ENCODE data around the gene HRH3. TPM values are rescaled to one million over a fixed set of nuclear protein-coding genes. Genes with fewer than 3 reads are reported as not detected.

Gene HRH3
- total RNA-seq, 4 donors from 2014 or later = not detected

DNA sequence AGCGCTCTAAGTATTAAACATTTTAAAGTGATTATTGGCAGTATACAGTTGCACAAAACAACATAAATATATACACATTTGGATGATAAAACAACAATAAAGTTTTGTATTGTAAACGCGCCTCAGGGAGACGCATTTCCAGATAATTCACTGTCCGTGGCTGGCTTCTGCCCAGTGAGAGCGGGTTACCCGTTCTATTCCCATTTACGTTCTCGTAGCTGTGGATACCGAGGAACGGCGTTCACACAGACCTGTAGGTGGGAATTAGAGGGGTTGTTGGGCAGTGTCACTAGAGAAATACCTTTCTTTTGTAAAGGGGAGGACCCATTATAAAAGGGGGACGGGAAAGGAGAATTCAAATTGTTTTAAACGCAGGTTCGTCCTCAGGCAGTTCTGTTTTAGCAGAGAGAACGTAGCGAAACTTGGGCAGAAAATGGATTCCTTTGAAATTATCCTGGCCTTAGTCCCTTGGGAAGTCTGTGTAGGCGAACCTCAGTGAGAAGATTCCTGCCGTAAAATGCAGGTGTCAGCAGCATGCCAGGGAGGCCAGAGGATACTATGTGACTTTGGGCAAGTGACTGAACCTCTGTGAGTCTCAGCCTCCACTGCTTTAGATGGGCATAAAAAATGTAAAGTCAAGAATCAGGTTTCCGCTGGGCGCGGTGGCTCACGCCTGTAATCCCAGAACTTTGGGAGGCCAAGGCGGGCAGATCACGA lies 36.5 kb downstream of the HRH3 start:
- Histone ChIP-seq H3K4me1 (peaks cover 11 to 52% (median 24%) of the 10 kb centered on the region in 3 donors), H3K27ac (peak overlapping the region; percentile 89 to 98 (median 96)), H3K9me3 (no peaks in the 10 kb centered on the region), H3K27me3 (no peaks in the 10 kb centered on the region), H3K36me3 (peaks cover 0 to 25% (median 0%) of the 10 kb centered on the region in 3 donors), H3K4me3 (peak overlapping the region; percentile 76 to 100 (median 90))
- TF ChIP-seq POLR2A (IDR thresholded peaks at IDR 0.05) = no peak
- TF ChIP-seq, protein P1, sequence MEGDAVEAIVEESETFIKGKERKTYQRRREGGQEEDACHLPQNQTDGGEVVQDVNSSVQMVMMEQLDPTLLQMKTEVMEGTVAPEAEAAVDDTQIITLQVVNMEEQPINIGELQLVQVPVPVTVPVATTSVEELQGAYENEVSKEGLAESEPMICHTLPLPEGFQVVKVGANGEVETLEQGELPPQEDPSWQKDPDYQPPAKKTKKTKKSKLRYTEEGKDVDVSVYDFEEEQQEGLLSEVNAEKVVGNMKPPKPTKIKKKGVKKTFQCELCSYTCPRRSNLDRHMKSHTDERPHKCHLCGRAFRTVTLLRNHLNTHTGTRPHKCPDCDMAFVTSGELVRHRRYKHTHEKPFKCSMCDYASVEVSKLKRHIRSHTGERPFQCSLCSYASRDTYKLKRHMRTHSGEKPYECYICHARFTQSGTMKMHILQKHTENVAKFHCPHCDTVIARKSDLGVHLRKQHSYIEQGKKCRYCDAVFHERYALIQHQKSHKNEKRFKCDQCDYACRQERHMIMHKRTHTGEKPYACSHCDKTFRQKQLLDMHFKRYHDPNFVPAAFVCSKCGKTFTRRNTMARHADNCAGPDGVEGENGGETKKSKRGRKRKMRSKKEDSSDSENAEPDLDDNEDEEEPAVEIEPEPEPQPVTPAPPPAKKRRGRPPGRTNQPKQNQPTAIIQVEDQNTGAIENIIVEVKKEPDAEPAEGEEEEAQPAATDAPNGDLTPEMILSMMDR (IDR thresholded peaks at IDR 0.05) = no peak
- WGBS, 2 donors = 17 to 31% methylated on average over 22 to 25 of the region's 25 CpGs
- intact Hi-C loops (cut with DNase I) = no loop called here
- DNase-seq = no peak

DNA sequence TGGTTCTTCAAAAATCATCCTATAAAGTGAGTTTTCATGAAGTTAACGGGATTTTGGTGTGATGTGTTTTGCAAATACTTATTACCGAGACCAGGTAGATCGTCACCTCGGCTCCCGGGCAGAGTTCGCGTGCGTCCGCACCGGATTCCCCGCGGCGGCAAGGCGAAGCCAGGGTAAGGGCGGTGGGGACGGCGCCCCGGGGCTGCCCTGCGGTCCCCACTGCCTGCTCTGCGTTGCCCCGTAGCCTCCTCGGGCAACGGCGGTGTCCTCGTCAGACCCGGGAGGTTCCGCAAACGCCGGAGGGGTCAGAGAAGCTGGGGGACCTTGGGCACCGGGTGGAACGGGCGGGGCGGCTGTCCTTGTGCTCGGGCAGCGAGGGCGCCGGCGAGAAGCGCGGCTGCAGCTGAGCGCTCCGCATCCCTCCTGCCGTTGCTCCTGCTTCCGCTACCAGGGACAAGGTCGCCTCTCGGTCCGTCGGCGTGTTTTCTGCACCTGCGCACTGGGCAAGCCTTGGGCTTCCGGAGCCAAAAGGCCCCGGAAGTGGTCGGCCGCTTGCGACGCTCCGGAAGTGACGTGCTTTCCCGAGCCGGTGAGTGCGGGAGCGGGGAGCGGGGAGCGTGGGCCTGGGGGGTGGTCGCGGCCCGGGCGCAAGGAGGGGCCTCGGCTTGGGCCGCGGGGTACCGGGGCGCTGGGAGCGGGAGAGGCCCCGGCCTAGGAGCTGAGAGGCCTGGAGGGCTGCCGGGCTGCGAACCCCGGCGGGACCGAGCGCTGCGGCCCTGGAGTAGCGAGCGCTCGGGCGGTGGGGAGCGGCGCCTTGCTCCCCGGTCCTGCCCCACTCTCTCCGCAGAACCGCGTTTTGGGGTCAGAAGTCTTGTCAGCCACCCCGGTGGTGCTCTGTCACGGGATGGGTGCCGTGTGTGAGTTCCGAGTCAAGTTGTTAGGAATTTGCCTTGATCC lies 37.3 kb downstream of the HRH3 start, which contains the start of gene MTG2:
Gene MTG2, plus strand, starts transcription at position 560 of the 957 bp plus-strand sequence. CDS start 10,393 bp downstream, outside the sequence.
- Histone ChIP-seq H3K36me3 (peaks cover 0 to 29% (median 0%) of the 10 kb centered on the region in 3 donors), H3K9me3 (no peaks in the 10 kb centered on the region), H3K27ac (peak within 1 kb of the TSS; percentile 89 to 98 (median 96)), H3K27me3 (no peaks in the 10 kb centered on the region), H3K4me1 (peaks cover 11 to 50% (median 24%) of the 10 kb centered on the region in 3 donors), H3K4me3 (peak within 1 kb of the TSS; percentile 76 to 100 (median 90))
- peak in 3 of 4 donors; percentile 77 to 93 (median 81) for TF ChIP-seq POLR2A (IDR thresholded peaks at IDR 0.05)
- TF ChIP-seq, protein P1 (IDR thresholded peaks at IDR 0.05) = peak in 4 of 6 experiments; percentile 2 to 30 (median 15)
- WGBS, 2 donors = 0 to 2% methylated on average over 15 to 16 of the region's 96 CpGs
- intact Hi-C loops (cut with DNase I) = no loop called here
- DNase-seq = peak; percentile 42

DNA sequence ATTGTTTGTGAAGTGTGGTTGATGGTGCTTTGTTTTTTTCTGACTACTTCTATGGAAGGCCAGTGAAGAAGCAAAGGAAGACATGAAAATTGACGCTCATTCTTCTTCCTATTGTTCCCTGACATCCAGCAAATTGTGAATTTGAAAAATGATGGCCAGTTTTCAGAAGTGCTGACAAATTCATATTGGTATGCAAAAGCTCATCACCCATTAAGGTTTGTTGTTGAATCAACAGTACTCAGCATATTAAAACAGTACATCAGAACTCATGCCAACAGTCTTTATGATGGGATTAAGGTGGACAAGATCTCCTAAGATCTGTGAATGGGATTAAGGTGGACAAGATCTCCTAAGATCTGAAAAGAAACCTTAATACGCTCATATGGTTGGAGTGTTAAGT lies 38.3 kb downstream of the HRH3 start:
- TF ChIP-seq POLR2A (IDR thresholded peaks at IDR 0.05) = no peak
- TF ChIP-seq, protein P1 (IDR thresholded peaks at IDR 0.05) = no peak
- Histone ChIP-seq H3K27ac (peak overlapping the region in 2 of 4 donors; percentile 89 to 98), H3K4me3 (peak overlapping the region in 2 of 4 donors; percentile 99 to 100), H3K4me1 (peaks cover 11 to 41% (median 22%) of the 10 kb centered on the region in 3 donors), H3K9me3 (no peaks in the 10 kb centered on the region), H3K27me3 (no peaks in the 10 kb centered on the region), H3K36me3 (peaks cover 0 to 31% (median 0%) of the 10 kb centered on the region in 3 donors)
- 89 to 94% methylated on average over 2 of the region's 2 CpGs for WGBS, 2 donors
- intact Hi-C loops (cut with DNase I) = no loop called here
- DNase-seq = no peak

DNA sequence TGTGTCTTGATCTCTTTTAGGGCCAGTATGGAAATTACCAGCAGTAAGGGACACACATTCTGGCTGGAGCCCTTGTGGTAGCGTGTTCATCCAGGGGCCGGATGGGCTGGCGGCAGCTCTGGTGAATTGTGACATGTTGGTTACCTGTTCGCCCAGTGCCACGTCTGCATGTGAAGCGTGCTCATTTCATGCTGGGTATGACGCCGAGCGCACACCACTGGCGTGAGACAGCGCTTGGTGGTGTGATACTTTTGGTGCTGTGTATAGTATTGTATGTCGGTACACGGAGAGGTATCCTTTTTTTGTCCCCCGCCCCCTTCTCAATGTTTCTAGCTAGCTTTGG lies 40.9 kb downstream of the HRH3 start:
- no peak overlapping the region for H3K27ac ChIP-seq
- DNase-seq = no peak
- 92% methylated on average over 10 of the region's 14 CpGs; no CpG with 5 or more reads in 1 of the 2 donors for WGBS, 2 donors
- intact Hi-C loops (cut with DNase I) = no loop called here
- no peaks in the 10 kb centered on the region for H3K9me3 ChIP-seq
- peaks cover 2 to 58% (median 11%) of the 10 kb centered on the region in 3 donors for H3K36me3 ChIP-seq
- H3K4me1 ChIP-seq = peaks cover 8 to 22% (median 15%) of the 10 kb centered on the region in 3 donors
- TF ChIP-seq POLR2A (IDR thresholded peaks at IDR 0.05) = no peak
- TF ChIP-seq, protein P1 (IDR thresholded peaks at IDR 0.05) = no peak
- H3K4me3 ChIP-seq = no peak overlapping the region
- no peaks in the 10 kb centered on the region for H3K27me3 ChIP-seq

All from esophagus squamous epithelium (tissue), 5 donors.